CD14-positive monocyte (primary cell): Measurements from ENCODE around the gene CEP89. TPM values are rescaled to one million over a fixed set of nuclear protein-coding genes. Genes with fewer than 3 reads are reported as not detected.
"Not testable (repeated sequence)": the region's sequence is repeated elsewhere in the genome, so short reads cannot be mapped to it uniquely, and the experiment has no call there.

Source experiments
- DNase-seq, 3 donors: peaks; one replicate each; pipeline ENCODE4 v3.0.0-alpha.2; 2011 to 2022
- H2AFZ ChIP-seq: 2 replicates; pipeline ENCODE4 v1.6.0; 2012; ENCODE audit warnings: mild to moderate bottlenecking, low read depth, low read length, inconsistent platforms; ENCODE audit not compliant: insufficient read depth, poor library complexity, severe bottlenecking
- H3K27ac ChIP-seq, 2 donors: 1 replicate in 1 of 2; 2 replicates in 1 of 2; pipeline ENCODE4 v1.5.1; 2012 to 2013; ENCODE audit warnings: low read length in 2 of 2, control low read depth in 1 of 2, inconsistent platforms in 1 of 2, low read depth in 1 of 2, mild to moderate bottlenecking in 1 of 2
- H3K27me3 ChIP-seq, 2 donors: one replicate each; pipeline versions ENCODE4 v1.6.0 to v1.6.1; 2011 to 2013; ENCODE audit warnings: low read length in 2 of 2; ENCODE audit not compliant: control insufficient read depth in 2 of 2, insufficient read depth in 2 of 2
- H3K36me3 ChIP-seq, 2 donors: replicated peaks in 1 of 2; 1 replicate in 1 of 2; 2 replicates in 1 of 2; pipeline versions ENCODE4 v1.5.1 to v1.6.1; 2012 to 2013; ENCODE audit warnings: low read length in 2 of 2, control low read depth in 1 of 2, inconsistent platforms in 1 of 2, mild to moderate bottlenecking in 1 of 2; ENCODE audit not compliant: insufficient read depth in 2 of 2, control insufficient read depth in 1 of 2
- H3K4me1 ChIP-seq, 2 donors: 1 replicate in 1 of 2; 2 replicates in 1 of 2; pipeline versions ENCODE4 v1.5.1 to v1.6.1; 2012 to 2013; ENCODE audit warnings: low read length in 2 of 2, control low read depth in 1 of 2, inconsistent platforms in 1 of 2, mild to moderate bottlenecking in 1 of 2, moderate library complexity in 1 of 2; ENCODE audit not compliant: insufficient read depth in 2 of 2, control insufficient read depth in 1 of 2
- H3K4me2 ChIP-seq: replicated peaks from 2 replicates; pipeline ENCODE3; 2012; ENCODE audit warnings: low read length, moderate library complexity, mild to moderate bottlenecking; ENCODE audit not compliant: poor library complexity, severe bottlenecking; ENCODE audit errors: extremely low read depth
- H3K4me3 ChIP-seq, 3 experiments: fragments of 200-600 bp in 1 of 3; sonication (generic) in 1 of 3; replicated peaks in 1 of 3; 1 replicate in 2 of 3; 2 replicates in 1 of 3; pipeline ENCODE4 v1.5.1; 2011 to 2013; ENCODE audit warnings: low read length in 3 of 3, mild to moderate bottlenecking in 3 of 3, control low read depth in 2 of 3, low read depth in 2 of 3, inconsistent platforms in 1 of 3, moderate library complexity in 1 of 3
- H3K79me2 ChIP-seq: 2 replicates; pipeline ENCODE4 v1.6.0; 2012; ENCODE audit warnings: mild to moderate bottlenecking, control low read depth, inconsistent platforms, low read length, moderate library complexity; ENCODE audit not compliant: insufficient read depth
- H3K9ac ChIP-seq: 2 replicates; pipeline ENCODE4 v1.6.0; 2017; ENCODE audit warnings: low read length, mild to moderate bottlenecking; ENCODE audit not compliant: insufficient read depth, poor library complexity, severe bottlenecking
- H3K9me3 ChIP-seq, 2 donors: replicated peaks in 1 of 2; 1 replicate in 1 of 2; 2 replicates in 1 of 2; pipeline versions ENCODE4 v1.5.1 to v1.6.1; 2012 to 2013; ENCODE audit warnings: low read length in 2 of 2, control low read depth in 1 of 2; ENCODE audit not compliant: control insufficient read depth in 1 of 2, insufficient read depth in 1 of 2
- H4K20me1 ChIP-seq: 2 replicates; pipeline ENCODE4 v1.6.0; 2012; ENCODE audit warnings: mild to moderate bottlenecking, low read length, control low read depth, moderate library complexity; ENCODE audit not compliant: insufficient read depth
- H3K27ac Mint-ChIP-seq, 7 donors: one replicate each; pipeline ENCODE4 v1.8.0; 2020; ENCODE audit warnings: mild to moderate bottlenecking in 7 of 7, mixed read lengths in 7 of 7, moderate library complexity in 6 of 7, inconsistent platforms in 2 of 7
- H3K27me3 Mint-ChIP-seq, 3 donors: one replicate each; pipeline ENCODE4 v1.8.0; 2021 to 2022; ENCODE audit warnings: low read depth in 3 of 3, mild to moderate bottlenecking in 3 of 3, mixed read lengths in 3 of 3, moderate library complexity in 3 of 3, inconsistent platforms in 1 of 3
- H3K36me3 Mint-ChIP-seq, 2 donors: one replicate each; pipeline ENCODE4 v1.8.0; 2020; ENCODE audit warnings: mixed read lengths in 2 of 2, inconsistent platforms in 1 of 2, mild to moderate bottlenecking in 1 of 2
- H3K4me1 Mint-ChIP-seq: one replicate; pipeline ENCODE4 v1.8.0; 2020; ENCODE audit warnings: mild to moderate bottlenecking, mixed read lengths
- H3K4me3 Mint-ChIP-seq, 2 donors: one replicate each; pipeline ENCODE4 v1.8.0; 2020; ENCODE audit warnings: mild to moderate bottlenecking in 2 of 2, mixed read lengths in 2 of 2, moderate library complexity in 1 of 2
- H3K9me3 Mint-ChIP-seq, 7 donors: one replicate each; pipeline ENCODE4 v1.8.0; 2020 to 2022; ENCODE audit warnings: mixed read lengths in 7 of 7, mild to moderate bottlenecking in 6 of 7, moderate library complexity in 6 of 7, inconsistent platforms in 2 of 7
- CTCF ChIP-seq: fragments of 200-600 bp; IDR thresholded peaks from one replicate; pipeline ENCODE4 v1.8.0; 2022; ENCODE audit warnings: antibody characterized with exemption, mild to moderate bottlenecking
- WGBS: methylation state at CpG from one replicate; pipeline ENCODE4 v1.1.5; 2013; ENCODE audit warnings: missing lambda C conversion rate; ENCODE audit not compliant: insufficient coverage; 5-methylcytosine and 5-hydroxymethylcytosine counted together
- intact Hi-C, 2 donors: fragments of 100-400 bp; cut with micrococcal nuclease; formaldehyde crosslinking; loops; one replicate each; pipeline versions ENCODE4 v1.15.0 to v1.15.1; 2023
- polyA plus RNA-seq, 3 donors: library from polyadenylated mRNA; depleted of rRNA in 1 of 3; unstranded in 2 of 3; stranded (reverse) in 1 of 3; fragments of 300-500 nt in 2 of 3; fragments of >200 nt in 1 of 3; fragmentation: Illumina TruSeq in 2 of 3; gene quantifications; 1 replicate in 2 of 3; 2 replicates in 1 of 3; pipeline ENCODE4 v1.2.3, GENCODE V29; 2012 to 2021

Gene CEP89
- polyA plus RNA-seq, 3 donors, result 4.6 to 6.5 (median 4.7) TPM

- Histone ChIP-seq H3K4me3 (no peak overlapping the region), H3K27ac (no peak overlapping the region), H3K27me3 (no peaks in the 10 kb centered on the region), H3K4me1 (no peaks in the 10 kb centered on the region), H3K4me2 (no peak overlapping the region), H3K36me3 (no peaks in the 10 kb centered on the region), H3K79me2 (no peaks in the 10 kb centered on the region), H3K9ac (no peak overlapping the region), H3K9me3 (no peaks in the 10 kb centered on the region), H4K20me1 (no peaks in the 10 kb centered on the region), H2AFZ (no peak overlapping the region)
- peaks cover 0 to 21% (median 2%) of the 10 kb centered on the region in 3 donors for H3K27me3 Mint-ChIP-seq
- 91% methylated on average over 14 of the region's 14 CpGs for WGBS
- H3K9me3 Mint-ChIP-seq, result peaks cover 0 to 2% (median 0%) of the 10 kb centered on the region in 7 donors
- no peaks in the 10 kb centered on the region for H3K4me1 Mint-ChIP-seq
- no peak overlapping the region for H3K4me3 Mint-ChIP-seq
- DNase-seq, result no peak
- intact Hi-C loops, result no loop called here
- H3K27ac Mint-ChIP-seq, result no peak overlapping the region
- no peaks in the 10 kb centered on the region for H3K36me3 Mint-ChIP-seq
- TF ChIP-seq CTCF, result no peak
Measured at GRCh38 chr19:32997716-32998355, 26.1 kb upstream of the CEP89 start.

GRCh38 chr19:32997061-32997464, 25.3 kb upstream of the CEP89 start:
- H3K4me3 Mint-ChIP-seq, H3K27ac Mint-ChIP-seq, H3K9ac ChIP-seq, H3K9me3 ChIP-seq, H3K9me3 Mint-ChIP-seq, H3K4me2 ChIP-seq, H3K27me3 ChIP-seq, H4K20me1 ChIP-seq, H3K4me1 Mint-ChIP-seq, intact Hi-C loops, H3K79me2 ChIP-seq, H3K27ac ChIP-seq, DNase-seq, H3K4me1 ChIP-seq, H3K36me3 ChIP-seq, H3K4me3 ChIP-seq, H2AFZ ChIP-seq, H3K36me3 Mint-ChIP-seq: not testable (repeated sequence)
- H3K27me3 Mint-ChIP-seq, result peaks cover 0 to 21% (median 2%) of the 10 kb centered on the region in 3 donors
- 100% methylated on average over 4 of the region's 7 CpGs for WGBS

- peaks cover 0 to 21% (median 0%) of the 10 kb centered on the region in 3 donors for H3K27me3 Mint-ChIP-seq
- H4K20me1 ChIP-seq, H3K4me3 ChIP-seq, H3K27me3 ChIP-seq, H3K79me2 ChIP-seq, H3K4me1 Mint-ChIP-seq, H3K9ac ChIP-seq, H3K9me3 ChIP-seq, H3K36me3 Mint-ChIP-seq, H2AFZ ChIP-seq, H3K36me3 ChIP-seq, H3K4me3 Mint-ChIP-seq, H3K27ac Mint-ChIP-seq, H3K4me2 ChIP-seq, DNase-seq, H3K4me1 ChIP-seq, H3K9me3 Mint-ChIP-seq, H3K27ac ChIP-seq, intact Hi-C loops: not testable (repeated sequence)
- 95% methylated on average over 17 of the region's 17 CpGs for WGBS
Measured at GRCh38 chr19:32995966-32996365, 24.2 kb upstream of the CEP89 start.
